CD14-positive monocyte (primary cell): ENCODE data around the gene HSPA12A. TPM values are rescaled to one million over a fixed set of nuclear protein-coding genes. Genes with fewer than 3 reads are reported as not detected.

Source experiments
- DNase-seq, 3 donors: peaks; one replicate each; pipeline ENCODE4 v3.0.0-alpha.2; 2011 to 2022
- H2AFZ ChIP-seq: 2 replicates; pipeline ENCODE4 v1.6.0; 2012; ENCODE audit warnings: mild to moderate bottlenecking, low read depth, low read length, inconsistent platforms; ENCODE audit not compliant: insufficient read depth, poor library complexity, severe bottlenecking
- H3K27ac ChIP-seq, 2 donors: 1 replicate in 1 of 2; 2 replicates in 1 of 2; pipeline ENCODE4 v1.5.1; 2012 to 2013; ENCODE audit warnings: low read length in 2 of 2, control low read depth in 1 of 2, inconsistent platforms in 1 of 2, low read depth in 1 of 2, mild to moderate bottlenecking in 1 of 2
- H3K27me3 ChIP-seq, 2 donors: one replicate each; pipeline versions ENCODE4 v1.6.0 to v1.6.1; 2011 to 2013; ENCODE audit warnings: low read length in 2 of 2; ENCODE audit not compliant: control insufficient read depth in 2 of 2, insufficient read depth in 2 of 2
- H3K36me3 ChIP-seq, 2 donors: replicated peaks in 1 of 2; 1 replicate in 1 of 2; 2 replicates in 1 of 2; pipeline versions ENCODE4 v1.5.1 to v1.6.1; 2012 to 2013; ENCODE audit warnings: low read length in 2 of 2, control low read depth in 1 of 2, inconsistent platforms in 1 of 2, mild to moderate bottlenecking in 1 of 2; ENCODE audit not compliant: insufficient read depth in 2 of 2, control insufficient read depth in 1 of 2
- H3K4me1 ChIP-seq, 2 donors: 1 replicate in 1 of 2; 2 replicates in 1 of 2; pipeline versions ENCODE4 v1.5.1 to v1.6.1; 2012 to 2013; ENCODE audit warnings: low read length in 2 of 2, control low read depth in 1 of 2, inconsistent platforms in 1 of 2, mild to moderate bottlenecking in 1 of 2, moderate library complexity in 1 of 2; ENCODE audit not compliant: insufficient read depth in 2 of 2, control insufficient read depth in 1 of 2
- H3K4me2 ChIP-seq: replicated peaks from 2 replicates; pipeline ENCODE3; 2012; ENCODE audit warnings: low read length, moderate library complexity, mild to moderate bottlenecking; ENCODE audit not compliant: poor library complexity, severe bottlenecking; ENCODE audit errors: extremely low read depth
- H3K4me3 ChIP-seq, 3 experiments: fragments of 200-600 bp in 1 of 3; sonication (generic) in 1 of 3; replicated peaks in 1 of 3; 1 replicate in 2 of 3; 2 replicates in 1 of 3; pipeline ENCODE4 v1.5.1; 2011 to 2013; ENCODE audit warnings: low read length in 3 of 3, mild to moderate bottlenecking in 3 of 3, control low read depth in 2 of 3, low read depth in 2 of 3, inconsistent platforms in 1 of 3, moderate library complexity in 1 of 3
- H3K79me2 ChIP-seq: 2 replicates; pipeline ENCODE4 v1.6.0; 2012; ENCODE audit warnings: mild to moderate bottlenecking, control low read depth, inconsistent platforms, low read length, moderate library complexity; ENCODE audit not compliant: insufficient read depth
- H3K9ac ChIP-seq: 2 replicates; pipeline ENCODE4 v1.6.0; 2017; ENCODE audit warnings: low read length, mild to moderate bottlenecking; ENCODE audit not compliant: insufficient read depth, poor library complexity, severe bottlenecking
- H3K9me3 ChIP-seq, 2 donors: replicated peaks in 1 of 2; 1 replicate in 1 of 2; 2 replicates in 1 of 2; pipeline versions ENCODE4 v1.5.1 to v1.6.1; 2012 to 2013; ENCODE audit warnings: low read length in 2 of 2, control low read depth in 1 of 2; ENCODE audit not compliant: control insufficient read depth in 1 of 2, insufficient read depth in 1 of 2
- H4K20me1 ChIP-seq: 2 replicates; pipeline ENCODE4 v1.6.0; 2012; ENCODE audit warnings: mild to moderate bottlenecking, low read length, control low read depth, moderate library complexity; ENCODE audit not compliant: insufficient read depth
- H3K27ac Mint-ChIP-seq, 7 donors: one replicate each; pipeline ENCODE4 v1.8.0; 2020; ENCODE audit warnings: mild to moderate bottlenecking in 7 of 7, mixed read lengths in 7 of 7, moderate library complexity in 6 of 7, inconsistent platforms in 2 of 7
- H3K27me3 Mint-ChIP-seq, 3 donors: one replicate each; pipeline ENCODE4 v1.8.0; 2021 to 2022; ENCODE audit warnings: low read depth in 3 of 3, mild to moderate bottlenecking in 3 of 3, mixed read lengths in 3 of 3, moderate library complexity in 3 of 3, inconsistent platforms in 1 of 3
- H3K36me3 Mint-ChIP-seq, 2 donors: one replicate each; pipeline ENCODE4 v1.8.0; 2020; ENCODE audit warnings: mixed read lengths in 2 of 2, inconsistent platforms in 1 of 2, mild to moderate bottlenecking in 1 of 2
- H3K4me1 Mint-ChIP-seq: one replicate; pipeline ENCODE4 v1.8.0; 2020; ENCODE audit warnings: mild to moderate bottlenecking, mixed read lengths
- H3K4me3 Mint-ChIP-seq, 2 donors: one replicate each; pipeline ENCODE4 v1.8.0; 2020; ENCODE audit warnings: mild to moderate bottlenecking in 2 of 2, mixed read lengths in 2 of 2, moderate library complexity in 1 of 2
- H3K9me3 Mint-ChIP-seq, 7 donors: one replicate each; pipeline ENCODE4 v1.8.0; 2020 to 2022; ENCODE audit warnings: mixed read lengths in 7 of 7, mild to moderate bottlenecking in 6 of 7, moderate library complexity in 6 of 7, inconsistent platforms in 2 of 7
- CTCF ChIP-seq: fragments of 200-600 bp; IDR thresholded peaks from one replicate; pipeline ENCODE4 v1.8.0; 2022; ENCODE audit warnings: antibody characterized with exemption, mild to moderate bottlenecking
- WGBS: methylation state at CpG from one replicate; pipeline ENCODE4 v1.1.5; 2013; ENCODE audit warnings: missing lambda C conversion rate; ENCODE audit not compliant: insufficient coverage; 5-methylcytosine and 5-hydroxymethylcytosine counted together
- intact Hi-C, 2 donors: fragments of 100-400 bp; cut with micrococcal nuclease; formaldehyde crosslinking; loops; one replicate each; pipeline versions ENCODE4 v1.15.0 to v1.15.1; 2023
- polyA plus RNA-seq, 3 donors: library from polyadenylated mRNA; depleted of rRNA in 1 of 3; unstranded in 2 of 3; stranded (reverse) in 1 of 3; fragments of 300-500 nt in 2 of 3; fragments of >200 nt in 1 of 3; fragmentation: Illumina TruSeq in 2 of 3; gene quantifications; 1 replicate in 2 of 3; 2 replicates in 1 of 3; pipeline ENCODE4 v1.2.3, GENCODE V29; 2012 to 2021

The HSPA12A gene
- polyA plus RNA-seq, 3 donors, result 0.01 TPM; not detected in 2

- H2AFZ ChIP-seq, result peak overlapping the region; percentile 82
- peak overlapping the region in 2 of 3 experiments; percentile 10 to 69 for H3K4me3 ChIP-seq
- H3K27ac ChIP-seq, result no peak overlapping the region
- intact Hi-C loops, result no loop called here
- no peaks in the 10 kb centered on the region for H4K20me1 ChIP-seq
- H3K36me3 ChIP-seq, result no peaks in the 10 kb centered on the region
- TF ChIP-seq CTCF, result no peak
- peaks cover 0 to 1% of the 10 kb centered on the region in 2 donors for H3K36me3 Mint-ChIP-seq
- peaks cover 12 to 16% of the 10 kb centered on the region in 2 donors for H3K4me1 ChIP-seq
- H3K9me3 Mint-ChIP-seq, result peaks cover 0 to 20% (median 10%) of the 10 kb centered on the region in 7 donors
- no peak overlapping the region for H3K27ac Mint-ChIP-seq
- peaks cover 36 to 73% of the 10 kb centered on the region in 2 donors for H3K27me3 ChIP-seq
- peak overlapping the region; percentile 83 for H3K4me2 ChIP-seq
- H3K9me3 ChIP-seq, result peaks cover 0 to 30% of the 10 kb centered on the region in 2 donors
- H3K9ac ChIP-seq, result peak overlapping the region; percentile 57
- WGBS, result under 1% methylated on average over 78 of the region's 93 CpGs
- peaks cover 59 to 84% (median 64%) of the 10 kb centered on the region in 3 donors for H3K27me3 Mint-ChIP-seq
- H3K4me1 Mint-ChIP-seq, result peaks cover 4% of the 10 kb centered on the region
- H3K79me2 ChIP-seq, result no peaks in the 10 kb centered on the region
- DNase-seq, result peak in 1 of 3 donors; percentile 35
- peak overlapping the region; percentile 49 to 78 for H3K4me3 Mint-ChIP-seq
Measured at GRCh38 chr10:116741391-116742351, 695 bp downstream of the HSPA12A start.

- no peak overlapping the region for H3K27ac Mint-ChIP-seq
- H3K36me3 Mint-ChIP-seq, result peaks cover 0 to 1% of the 10 kb centered on the region in 2 donors
- H2AFZ ChIP-seq, result no peak overlapping the region
- no peak overlapping the region for H3K4me2 ChIP-seq
- no peak overlapping the region for H3K27ac ChIP-seq
- H3K4me3 ChIP-seq, result no peak overlapping the region
- no peak for DNase-seq
- WGBS, result 9% methylated on average over 6 of the region's 13 CpGs
- intact Hi-C loops, result no loop called here
- H3K4me3 Mint-ChIP-seq, result peak overlapping the region in 1 of 2 donors; percentile 78
- no peak for TF ChIP-seq CTCF
- peaks cover 0 to 30% of the 10 kb centered on the region in 2 donors for H3K9me3 ChIP-seq
- H3K27me3 Mint-ChIP-seq, result peaks cover 57 to 83% (median 61%) of the 10 kb centered on the region in 3 donors
- H3K9ac ChIP-seq, result no peak overlapping the region
- peaks cover 36 to 75% of the 10 kb centered on the region in 2 donors for H3K27me3 ChIP-seq
- H3K9me3 Mint-ChIP-seq, result peaks cover 0 to 20% (median 10%) of the 10 kb centered on the region in 7 donors
- no peaks in the 10 kb centered on the region for H4K20me1 ChIP-seq
- H3K79me2 ChIP-seq, result no peaks in the 10 kb centered on the region
- H3K4me1 ChIP-seq, result peaks cover 12 to 16% of the 10 kb centered on the region in 2 donors
- H3K36me3 ChIP-seq, result no peaks in the 10 kb centered on the region
- peaks cover 4% of the 10 kb centered on the region for H3K4me1 Mint-ChIP-seq
Measured at GRCh38 chr10:116740971-116741370, 1.4 kb downstream of the HSPA12A start.
